Astrocyte (in vitro differentiated cells and primary cell): ENCODE results near the gene RPL10.

Experiments
- EZH2 ChIP-seq: IDR thresholded peaks from 2 replicates; pipeline ENCODE4 v1.6.1; 2012; ENCODE audit warnings: mild to moderate bottlenecking, low read length, inconsistent platforms; ENCODE audit not compliant: insufficient read depth
- TF ChIP-seq, protein P1 (sequence below): IDR thresholded peaks from 2 replicates; pipeline ENCODE4 v1.5.1; 2011; ENCODE audit warnings: low read depth, mild to moderate bottlenecking, inconsistent platforms, low read length, moderate library complexity; ENCODE audit not compliant: insufficient read depth

DNA sequence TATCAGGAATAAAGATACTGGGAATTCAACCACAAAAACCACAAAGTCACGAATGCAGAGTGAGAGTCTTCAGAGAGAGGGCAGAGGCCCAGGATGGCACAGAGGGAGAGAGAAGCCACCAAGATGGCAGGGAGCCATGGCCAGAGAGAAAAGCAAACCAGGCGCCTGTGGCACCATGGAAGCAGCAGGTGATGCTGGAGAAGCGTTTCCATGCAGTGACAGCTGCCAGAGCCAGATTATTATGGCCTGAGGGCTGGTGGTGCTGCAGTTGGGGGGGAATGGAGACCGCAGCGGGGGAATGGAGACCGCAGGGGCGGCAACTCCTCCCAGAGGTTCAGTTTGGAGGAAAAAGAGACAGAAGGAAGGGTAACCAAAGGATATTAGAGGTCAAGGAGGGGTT lies 19.0 kb downstream of the RPL10 start:
- no peak for TF ChIP-seq EZH2
- TF ChIP-seq, protein P1, sequence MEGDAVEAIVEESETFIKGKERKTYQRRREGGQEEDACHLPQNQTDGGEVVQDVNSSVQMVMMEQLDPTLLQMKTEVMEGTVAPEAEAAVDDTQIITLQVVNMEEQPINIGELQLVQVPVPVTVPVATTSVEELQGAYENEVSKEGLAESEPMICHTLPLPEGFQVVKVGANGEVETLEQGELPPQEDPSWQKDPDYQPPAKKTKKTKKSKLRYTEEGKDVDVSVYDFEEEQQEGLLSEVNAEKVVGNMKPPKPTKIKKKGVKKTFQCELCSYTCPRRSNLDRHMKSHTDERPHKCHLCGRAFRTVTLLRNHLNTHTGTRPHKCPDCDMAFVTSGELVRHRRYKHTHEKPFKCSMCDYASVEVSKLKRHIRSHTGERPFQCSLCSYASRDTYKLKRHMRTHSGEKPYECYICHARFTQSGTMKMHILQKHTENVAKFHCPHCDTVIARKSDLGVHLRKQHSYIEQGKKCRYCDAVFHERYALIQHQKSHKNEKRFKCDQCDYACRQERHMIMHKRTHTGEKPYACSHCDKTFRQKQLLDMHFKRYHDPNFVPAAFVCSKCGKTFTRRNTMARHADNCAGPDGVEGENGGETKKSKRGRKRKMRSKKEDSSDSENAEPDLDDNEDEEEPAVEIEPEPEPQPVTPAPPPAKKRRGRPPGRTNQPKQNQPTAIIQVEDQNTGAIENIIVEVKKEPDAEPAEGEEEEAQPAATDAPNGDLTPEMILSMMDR: no peak
